GM12878 (cell line): ENCODE results near the gene RSPRY1. TPM values are rescaled to one million over a fixed set of nuclear protein-coding genes. Genes with fewer than 3 reads are reported as not detected.

Experiments used
- ATAC-seq: fragments of 200-7000 bp; cut with Tn5 transposase; 3 replicates; pipeline ENCODE4 v1.9.1; 2020; ENCODE audit warnings: mild to moderate bottlenecking, moderate library complexity
- BruUV-seq: library from RNA; stranded (reverse); fragments of 400-500 nt; replicated peaks from 2 replicates; lab custom pipeline; 2021; lab: Mats Ljungman, UMichigan
- CTCF ChIA-PET: fragments of 300-600 bp; sonication (Branson Sonifier 250); formaldehyde crosslinking; extraction: SDS; loops from one replicate; lab custom pipeline; 2021; ENCODE audit warnings: inconsistent platforms; lab: Yijun Ruan, JAX
- POLR2A ChIA-PET: fragments of 350-600 bp; formaldehyde crosslinking; extraction: SDS; loops from one replicate; lab custom pipeline; 2021; ENCODE audit warnings: inconsistent platforms; lab: Charles Lee
- RAD21 ChIA-PET: fragments of 300-600 bp; sonication (Branson Sonifier 250); formaldehyde crosslinking; loops from one replicate; lab custom pipeline; 2023; ENCODE audit warnings: antibody characterized with exemption; ENCODE audit not compliant: unreplicated experiment; lab: Charles Lee
- SMC1A ChIA-PET: fragments of 300-600 bp; sonication (Branson Sonifier 250); formaldehyde crosslinking; loops from one replicate; lab custom pipeline; 2023; ENCODE audit not compliant: unreplicated experiment, uncharacterized antibody; lab: Charles Lee
- DNase-seq: peaks from one replicate; pipeline ENCODE4 v3.0.0-alpha.2; 2011; ENCODE audit warnings: low read depth, low spot score
- FAIRE-seq: peaks from 3 replicates; lab custom pipeline; 2011; peaks lifted over from hg19 to GRCh38; lab: Jason Lieb, UNC
- H2AFZ ChIP-seq: 2 replicates; pipeline ENCODE4 v1.6.0; 2011; ENCODE audit warnings: low read depth, low read length, control low read depth; ENCODE audit not compliant: control insufficient read depth
- H3K27ac ChIP-seq: 2 replicates; pipeline ENCODE4 v1.5.1; 2011; ENCODE audit warnings: control low read depth; ENCODE audit not compliant: control insufficient read depth, insufficient read depth
- H3K27me3 ChIP-seq, 2 experiments: replicated peaks in 1 of 2; 2 replicates each; pipeline versions ENCODE4 v1.6.0 to v1.6.1; 2011; ENCODE audit warnings: low read length in 1 of 2; ENCODE audit not compliant: control insufficient read depth in 2 of 2, insufficient read depth in 2 of 2
- H3K36me3 ChIP-seq, 2 experiments: 2 replicates each; pipeline ENCODE4 v1.5.1; 2011; ENCODE audit warnings: low read length in 1 of 2; ENCODE audit not compliant: control insufficient read depth in 2 of 2, insufficient read depth in 2 of 2
- H3K4me1 ChIP-seq: 2 replicates; pipeline ENCODE4 v1.6.1; 2011; ENCODE audit warnings: mild to moderate bottlenecking, low read length, moderate library complexity, mixed read lengths; ENCODE audit not compliant: control insufficient read depth, insufficient read depth
- H3K4me2 ChIP-seq: 2 replicates; pipeline ENCODE4 v1.6.0; 2011; ENCODE audit warnings: control low read depth; ENCODE audit not compliant: control insufficient read depth, insufficient read depth
- H3K4me3 ChIP-seq: fragments of 200-600 bp; sonication (generic); 2 replicates; pipeline ENCODE4 v1.5.1; 2016
- H3K79me2 ChIP-seq: 2 replicates; pipeline ENCODE4 v1.6.0; 2011; ENCODE audit warnings: low read length; ENCODE audit not compliant: control insufficient read depth, insufficient read depth
- H3K9ac ChIP-seq: 2 replicates; pipeline ENCODE4 v1.8.0; 2011; ENCODE audit warnings: low read length, control low read depth, mixed read lengths; ENCODE audit not compliant: control insufficient read depth, insufficient read depth
- H3K9me3 ChIP-seq: replicated peaks from 3 replicates; pipeline ENCODE4 v1.5.1; 2011; ENCODE audit warnings: mild to moderate bottlenecking, low read length; ENCODE audit not compliant: control insufficient read depth, insufficient read depth
- H4K20me1 ChIP-seq: 2 replicates; pipeline ENCODE4 v1.6.0; 2011; ENCODE audit not compliant: control insufficient read depth, insufficient read depth
- CUX1 ChIP-seq: IDR thresholded peaks from 2 replicates; pipeline ENCODE4 v1.6.1; 2012; ENCODE audit warnings: improper control_type of control experiment, low read depth, low read length; ENCODE audit not compliant: insufficient replicate concordance
- FOS ChIP-seq: IDR thresholded peaks from 3 replicates; pipeline ENCODE4 v1.6.1; 2011; ENCODE audit warnings: borderline replicate concordance; ENCODE audit not compliant: insufficient read length; ENCODE audit errors: extremely low read depth
- JUNB ChIP-seq: IDR thresholded peaks from 2 replicates; pipeline ENCODE4 v1.6.1; 2016; ENCODE audit warnings: antibody characterized with exemption, mild to moderate bottlenecking
- MEF2A ChIP-seq: IDR thresholded peaks from 2 replicates; pipeline ENCODE4 v1.6.1; 2011; ENCODE audit warnings: low read depth, mild to moderate bottlenecking, low read length, moderate library complexity; ENCODE audit not compliant: insufficient read depth
- MEF2B ChIP-seq: fragments of 450-650 bp; IDR thresholded peaks from 2 replicates; pipeline ENCODE4 v1.6.1; 2018; ENCODE audit warnings: mild to moderate bottlenecking, moderate library complexity; ENCODE audit not compliant: partially characterized antibody, poor library complexity, severe bottlenecking
- PAX8 ChIP-seq: fragments of 450-650 bp; IDR thresholded peaks from 2 replicates; pipeline ENCODE4 v1.6.1; 2017; ENCODE audit warnings: mild to moderate bottlenecking, moderate library complexity
- RELB ChIP-seq: fragments of 450-650 bp; IDR thresholded peaks from 2 replicates; pipeline ENCODE4 v1.6.1; 2017; ENCODE audit warnings: low read depth, mild to moderate bottlenecking, moderate library complexity
- SIN3A ChIP-seq: IDR thresholded peaks from 2 replicates; pipeline ENCODE4 v1.6.1; 2012; ENCODE audit warnings: low read depth, low read length, improper control_type of control experiment
- SUZ12 ChIP-seq: fragments of 200-600 bp; sonication (generic); IDR thresholded peaks from one replicate; pipeline ENCODE4 v1.6.1; 2018; ENCODE audit warnings: antibody characterized with exemption, mild to moderate bottlenecking; ENCODE audit not compliant: unreplicated experiment
- TAF1 ChIP-seq: IDR thresholded peaks from 2 replicates; pipeline ENCODE4 v1.6.1; 2011; ENCODE audit warnings: mild to moderate bottlenecking, low read depth, low read length, borderline replicate concordance
- TCF7 ChIP-seq: IDR thresholded peaks from 2 replicates; pipeline ENCODE4 v1.6.1; 2014; ENCODE audit warnings: antibody characterized with exemption, borderline replicate concordance
- ZSCAN29 ChIP-seq: fragments of 450-650 bp; IDR thresholded peaks from 2 replicates; pipeline ENCODE4 v1.6.1; 2017; ENCODE audit warnings: mild to moderate bottlenecking, moderate library complexity
- in situ Hi-C: fragments of 300-500 bp; cut with MboI; formaldehyde crosslinking; loops from 9 replicates; pipeline ENCODE4 v1.14.3; 2018; ENCODE audit warnings: mixed read lengths
- intact Hi-C: fragments of 100-400 bp; cut with micrococcal nuclease; formaldehyde crosslinking; loops from one replicate; pipeline ENCODE4 v1.14.2; 2022; ENCODE audit not compliant: unreplicated experiment
- polyA plus RNA-seq, 11 experiments: library from polyadenylated mRNA; depleted of rRNA in 4 of 11; unstranded in 6 of 11; stranded (reverse) in 5 of 11; fragments of >200 nt; fragmentation: Nextera tagmentation in 4 of 11; fragmentation: Illumina TruSeq in 1 of 11; extraction: Ambion mirVana in 4 of 11; extraction: Trizol in 1 of 11; gene quantifications; 1 replicate in 1 of 11; 2 replicates in 10 of 11; pipeline versions ENCODE4 v1.2.1 to v1.2.3, GENCODE V29; 2011 to 2016; ENCODE audit warnings: inconsistent platforms in 2 of 11, missing spikeins in 2 of 11, low read depth in 1 of 11
- total RNA-seq, 4 experiments: library from RNA; depleted of rRNA in 3 of 4; stranded (reverse); fragments of >200 nt in 3 of 4; fragmentation: Illumina TruSeq in 1 of 4; extraction: Trizol in 1 of 4; gene quantifications; 2 replicates each; pipeline versions ENCODE4 v1.2.1 to v1.2.3, GENCODE V29; 2013 to 2021

RSPRY1 gene
- total and polyA plus RNA-seq, 10 of the 15 experiments (the other 5 are each of a cell fraction or from before 2014, with no cell fraction given): 18.5 to 57.0 (median 41.2) TPM

- TF ChIP-seq CUX1: no peak
- peak; percentile 64 for TF ChIP-seq JUNB
- TF ChIP-seq MEF2B: peak; percentile 33
- peak; percentile 42; the same call in 1 of the 2 replicates for TF ChIP-seq MEF2A
- TF ChIP-seq, all 136 proteins: peak for 4
Observed at GRCh38 chr16:57235128-57236021, 49.2 kb downstream of the RSPRY1 start (continued).

GRCh38 chr16:57236022-57236350 is 49.9 kb downstream of the RSPRY1 start:
- Histone ChIP-seq H3K4me3 (no peak overlapping the region), H3K27ac (0 out of 2 replicates have a peak overlapping the region, but pooled peaks have one; percentile 15), H3K27me3 (no peaks in the 10 kb centered on the region), H3K4me2 (no peak overlapping the region), H3K79me2 (no peaks in the 10 kb centered on the region), H3K9me3 (no peaks in the 10 kb centered on the region), H3K9ac (no peak overlapping the region), H3K4me1 (peaks cover 15% of the 10 kb centered on the region), H3K36me3 (peaks cover 5 to 45% of the 10 kb centered on the region in 2 experiments; a peak in 3 of 4 replicates), H2AFZ (no peak overlapping the region), H4K20me1 (no peaks in the 10 kb centered on the region)
- no peak for ATAC-seq
- intact Hi-C loops: no loop called here
- no peak for FAIRE-seq
- no TSS peak for BruUV-seq
- ChIA-PET RAD21 (interaction anchor here (0.8 to 2.2 kb wide), 3 partner anchors 39 to 180 kb away, joined by 3 to 8 read pairs (median 4); no protein-coding TSS in a partner anchor), CTCF (interaction anchor here (0.6 to 1.4 kb wide), 5 partner anchors 9 to 186 kb away, joined by 3 to 7 read pairs (median 3); partner anchors contain the start of gene ARL2BP), POLR2A (interaction anchor here (0.5 to 1.7 kb wide), 5 partner anchors 10 to 116 kb away, joined by 3 to 4 read pairs (median 3); partner anchors contain the start of gene ARL2BP), SMC1A (interaction anchor here (0.8 to 2.1 kb wide), 10 partner anchors 9 to 183 kb away, joined by 3 to 7 read pairs (median 4); partner anchors contain the start of gene ARL2BP)
- DNase-seq: no peak
- in situ Hi-C loops: no loop called here
- no peak for TF ChIP-seq MEF2B
- TF ChIP-seq FOS: no peak
- no peak for TF ChIP-seq SUZ12
- no peak for TF ChIP-seq PAX8
- no peak for TF ChIP-seq TCF7
- no peak for TF ChIP-seq SIN3A
- TF ChIP-seq TAF1: no peak
- TF ChIP-seq RELB: no peak
- no peak for TF ChIP-seq ZSCAN29
